ENCODE results near the gene MYO5C. TPM values are rescaled to one million over a fixed set of nuclear protein-coding genes. Genes with fewer than 3 reads are reported as not detected.

MYO5C gene
- total and polyA plus RNA-seq, 2 donors (not counting 3 experiments of a cell fraction or from before 2014, with no cell fraction given): 7.5 to 19.4 TPM

DNA sequence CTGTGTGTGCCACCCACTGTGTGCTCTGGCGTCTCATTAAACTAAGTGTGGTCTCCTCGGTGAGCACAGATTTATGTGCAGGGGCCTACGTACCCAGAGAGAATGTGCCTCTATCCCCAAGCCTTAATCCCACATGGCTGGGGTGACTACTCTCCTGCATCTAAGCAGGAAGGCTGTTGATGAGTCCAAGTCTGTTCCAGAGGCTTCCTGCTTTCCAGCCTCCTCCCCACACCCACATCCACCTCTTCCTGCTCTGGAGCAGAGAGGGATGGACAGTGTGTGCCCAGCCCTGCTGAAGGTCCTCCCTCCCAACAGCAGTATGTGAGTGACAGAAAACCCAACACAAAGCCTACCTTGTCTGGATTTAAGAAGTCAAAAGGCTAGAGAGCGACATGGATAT, 144.3 kb downstream of the MYO5C start:
- CTCF ChIA-PET: interaction anchor here (0.7 to 1.3 kb wide), 4 partner anchors 20 to 76 kb away, joined by 3 to 4 read pairs (median 3); no protein-coding TSS in a partner anchor

More for the DNA sequence above, 144.3 kb downstream of the MYO5C start:
- H3K9ac ChIP-seq (replicated peaks; ENCODE audit: extremely low read depth, insufficient read depth, low read length): no peak overlapping the region
- H4K20me1 ChIP-seq (replicated peaks; ENCODE audit: control insufficient read depth, extremely low read depth, insufficient read depth, low read length): no peaks in the 10 kb centered on the region
- H3K4me3 ChIP-seq (replicated peaks in 1 of 3; ENCODE audit: insufficient read depth in 1 of 3, low read depth in 1 of 3, low read length in 3 of 3): no peak overlapping the region
- FAIRE-seq (peak; percentile 43), DNase-seq (ENCODE audit: low read depth, low spot score) (peak; percentile 22)
- POLR2A ChIA-PET: no interaction called here
- H3K4me2 ChIP-seq (ENCODE audit: insufficient read depth, low read length): no peak overlapping the region
- TF ChIP-seq EZH2 (IDR thresholded peaks at IDR 0.05; ENCODE audit: borderline replicate concordance, low read depth, low read length, severe bottlenecking) (no peak), POLR2A (IDR thresholded peaks at IDR 0.05; ENCODE audit: low read depth, low read length) (no peak), GATA2 (IDR thresholded peaks at IDR 0.05; ENCODE audit: insufficient read depth, insufficient read length, low read depth, low read length) (no peak), POLR2AphosphoS5 (IDR thresholded peaks at IDR 0.05; ENCODE audit: insufficient read depth, low read depth, low read length) (no peak), FOS (IDR thresholded peaks at IDR 0.05; ENCODE audit: borderline replicate concordance, insufficient read depth, low read length) (no peak), JUN (IDR thresholded peaks at IDR 0.05; ENCODE audit: borderline replicate concordance, insufficient read depth, insufficient read length, low read depth) (no peak), MYC (IDR thresholded peaks at IDR 0.05; ENCODE audit: low read depth, low read length) (no peak)
- TF ChIP-seq, protein P1, sequence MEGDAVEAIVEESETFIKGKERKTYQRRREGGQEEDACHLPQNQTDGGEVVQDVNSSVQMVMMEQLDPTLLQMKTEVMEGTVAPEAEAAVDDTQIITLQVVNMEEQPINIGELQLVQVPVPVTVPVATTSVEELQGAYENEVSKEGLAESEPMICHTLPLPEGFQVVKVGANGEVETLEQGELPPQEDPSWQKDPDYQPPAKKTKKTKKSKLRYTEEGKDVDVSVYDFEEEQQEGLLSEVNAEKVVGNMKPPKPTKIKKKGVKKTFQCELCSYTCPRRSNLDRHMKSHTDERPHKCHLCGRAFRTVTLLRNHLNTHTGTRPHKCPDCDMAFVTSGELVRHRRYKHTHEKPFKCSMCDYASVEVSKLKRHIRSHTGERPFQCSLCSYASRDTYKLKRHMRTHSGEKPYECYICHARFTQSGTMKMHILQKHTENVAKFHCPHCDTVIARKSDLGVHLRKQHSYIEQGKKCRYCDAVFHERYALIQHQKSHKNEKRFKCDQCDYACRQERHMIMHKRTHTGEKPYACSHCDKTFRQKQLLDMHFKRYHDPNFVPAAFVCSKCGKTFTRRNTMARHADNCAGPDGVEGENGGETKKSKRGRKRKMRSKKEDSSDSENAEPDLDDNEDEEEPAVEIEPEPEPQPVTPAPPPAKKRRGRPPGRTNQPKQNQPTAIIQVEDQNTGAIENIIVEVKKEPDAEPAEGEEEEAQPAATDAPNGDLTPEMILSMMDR (IDR thresholded peaks at IDR 0.05; ENCODE audit: extremely low read depth in 1 of 2, insufficient read depth in 1 of 2, low read depth in 1 of 2, low read length in 2 of 2): no peak
- TF ChIP-seq, protein P2, sequence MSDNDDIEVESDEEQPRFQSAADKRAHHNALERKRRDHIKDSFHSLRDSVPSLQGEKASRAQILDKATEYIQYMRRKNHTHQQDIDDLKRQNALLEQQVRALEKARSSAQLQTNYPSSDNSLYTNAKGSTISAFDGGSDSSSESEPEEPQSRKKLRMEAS (IDR thresholded peaks at IDR 0.05; ENCODE audit: insufficient read depth, insufficient read length): no peak
- dilution Hi-C loops (cut with MboI; ENCODE audit: extremely low pct_ligation_motif_present, low sequenced_read_pairs) (no loop called here), intact Hi-C loops (cut with micrococcal nuclease) (no loop called here)
- peaks cover 0 to 7% of the 10 kb centered on the region in 2 experiments for H3K36me3 ChIP-seq (ENCODE audit: control insufficient read depth in 2 of 2, extremely low read depth in 1 of 2, insufficient read depth in 2 of 2, low read length in 2 of 2)
- no peaks in the 10 kb centered on the region for H3K79me2 ChIP-seq (ENCODE audit: control insufficient read depth, insufficient read depth, low read length)
- H3K9me1 ChIP-seq (replicated peaks; ENCODE audit: control insufficient read depth, extremely low read depth, insufficient read depth, low read length): no peaks in the 10 kb centered on the region
- H3K27me3 ChIP-seq (ENCODE audit: control insufficient read depth in 2 of 2, insufficient read depth in 2 of 2, low read length in 2 of 2): no peaks in the 10 kb centered on the region
- no peaks in the 10 kb centered on the region for H3K9me3 ChIP-seq (replicated peaks; ENCODE audit: control insufficient read depth, insufficient read depth, low read length)
- H2AFZ ChIP-seq (ENCODE audit: low read depth, low read length): no peak overlapping the region
- no peaks in the 10 kb centered on the region for H3K4me1 ChIP-seq (ENCODE audit: control insufficient read depth, extremely low read depth, insufficient read depth, low read length)
- BruUV-seq (replicated peaks): no TSS peak
- H3K27ac ChIP-seq (ENCODE audit: insufficient read depth, low read depth, low read length): no peak overlapping the region
